ENCODE results near the gene PCDHA4. TPM values are rescaled to one million over a fixed set of nuclear protein-coding genes. Genes with fewer than 3 reads are reported as not detected.

PCDHA4 gene
- 15.0 TPM for total RNA-seq

GRCh38 chr5:140806834-140807775, at the start of gene PCDHA4:
PCDHA4 (plus strand) TSS chr5:140807068.

GRCh38 chr5:140785905-140786686, 20.8 kb upstream of the PCDHA4 start, which contains the start of gene PCDHA1:
PCDHA1 (plus strand) TSS chr5:140786140.

GRCh38 chr5:140794595-140795258, 12.1 kb upstream of the PCDHA4 start, which contains the start of gene PCDHA2:
PCDHA2 (plus strand) TSS chr5:140794852.

DNA sequence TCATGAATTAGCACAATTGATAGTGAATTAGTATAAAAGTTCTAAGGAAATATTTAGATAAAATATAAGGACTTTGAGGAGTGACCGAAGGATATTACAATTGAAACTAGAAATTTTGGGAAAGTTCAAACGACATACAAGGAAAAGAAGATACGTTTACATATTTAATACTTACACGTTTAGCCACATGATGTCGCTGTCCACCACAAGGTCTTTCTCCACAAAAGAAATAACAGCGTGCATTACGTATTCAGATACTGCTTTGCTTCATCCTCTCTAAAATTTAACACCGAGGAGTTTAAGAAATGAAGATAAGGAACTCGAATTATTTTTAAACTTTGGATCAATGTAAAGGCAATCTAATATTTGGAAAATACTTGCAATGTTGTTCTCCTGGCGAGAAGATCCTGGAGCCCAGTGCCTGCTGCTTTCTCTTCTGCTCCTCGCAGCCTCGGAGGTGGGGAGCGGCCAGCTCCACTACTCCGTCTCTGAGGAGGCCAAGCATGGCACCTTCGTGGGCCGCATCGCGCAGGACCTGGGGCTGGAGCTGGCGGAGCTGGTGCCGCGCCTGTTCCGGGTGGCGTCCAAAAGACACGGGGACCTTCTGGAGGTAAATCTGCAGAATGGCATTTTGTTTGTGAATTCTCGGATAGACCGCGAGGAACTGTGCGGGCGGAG, 5.9 kb upstream of the PCDHA4 start, which contains the start of gene PCDHA3:
TSS of gene PCDHA3 (plus strand) at position 242 of the 678 bp plus-strand sequence.

DNA sequence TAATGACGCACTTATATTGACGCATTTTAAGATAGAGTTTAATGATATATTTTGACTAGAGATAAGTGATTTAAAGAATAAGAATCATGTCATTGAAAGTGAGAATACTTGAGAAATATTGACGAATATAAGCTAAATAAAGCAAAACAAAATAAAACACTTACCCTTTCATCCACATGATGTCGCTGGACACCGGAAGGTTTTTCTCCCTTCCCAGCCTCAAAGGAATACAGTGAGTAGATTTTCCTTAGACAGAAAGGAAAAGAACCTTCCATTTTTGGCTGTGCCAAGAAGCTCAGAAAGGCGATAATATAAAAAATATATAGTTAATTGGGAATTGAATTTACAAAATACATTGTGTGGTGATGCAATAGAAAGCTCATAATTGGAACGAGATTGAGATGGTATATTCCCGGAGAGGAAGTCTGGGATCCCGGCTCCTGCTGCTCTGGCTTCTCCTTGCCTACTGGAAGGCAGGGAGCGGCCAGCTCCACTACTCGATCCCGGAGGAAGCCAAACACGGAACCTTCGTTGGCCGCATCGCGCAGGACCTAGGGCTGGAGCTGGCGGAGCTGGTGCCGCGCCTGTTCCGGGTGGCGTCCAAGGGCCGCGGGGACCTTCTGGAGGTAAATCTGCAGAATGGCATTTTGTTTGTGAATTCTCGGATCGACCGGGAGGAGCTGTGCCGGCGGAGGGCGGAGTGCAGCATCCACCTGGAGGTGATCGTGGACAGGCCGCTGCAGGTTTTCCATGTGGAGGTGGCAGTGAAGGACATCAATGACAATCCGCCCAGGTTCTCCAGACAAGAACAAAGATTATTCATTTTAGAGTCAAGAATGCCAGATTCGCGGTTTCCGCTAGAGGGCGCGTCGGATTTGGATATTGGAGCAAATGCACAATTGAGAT, 14.8 kb downstream of the PCDHA4 start, which contains the start of gene PCDHA5:
TSS of gene PCDHA5 (plus strand) at position 239 of the 906 bp plus-strand sequence.

DNA sequence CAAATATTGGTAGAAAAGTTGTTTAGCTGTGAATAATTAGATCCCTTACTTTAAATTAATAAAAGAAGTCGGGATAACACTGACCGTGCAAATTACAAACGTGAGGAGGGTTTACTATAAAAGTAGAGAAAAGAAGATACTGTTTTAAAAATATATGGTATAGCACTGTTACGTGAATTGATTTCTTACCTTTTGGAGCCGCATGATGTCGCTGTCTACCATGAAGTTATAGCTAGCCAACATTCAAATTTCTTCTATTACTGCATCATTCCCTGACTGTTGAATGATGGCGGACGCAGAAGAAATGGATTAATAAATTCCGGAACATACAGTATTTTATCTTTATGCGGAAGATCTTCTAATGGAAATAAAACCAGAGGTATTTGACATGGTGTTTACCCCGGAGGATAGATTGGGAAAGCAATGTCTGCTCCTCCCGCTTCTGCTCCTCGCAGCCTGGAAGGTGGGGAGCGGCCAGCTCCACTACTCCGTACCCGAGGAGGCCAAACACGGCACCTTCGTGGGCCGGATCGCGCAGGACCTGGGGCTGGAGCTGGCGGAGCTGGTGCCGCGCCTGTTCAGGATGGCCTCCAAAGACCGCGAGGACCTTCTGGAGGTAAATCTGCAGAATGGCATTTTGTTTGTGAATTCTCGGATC, 21.0 kb downstream of the PCDHA4 start, which contains the start of gene PCDHA6:
TSS of gene PCDHA6 (plus strand) at position 257 of the 658 bp plus-strand sequence. CDS start at position 389, 132 bp downstream.

DNA sequence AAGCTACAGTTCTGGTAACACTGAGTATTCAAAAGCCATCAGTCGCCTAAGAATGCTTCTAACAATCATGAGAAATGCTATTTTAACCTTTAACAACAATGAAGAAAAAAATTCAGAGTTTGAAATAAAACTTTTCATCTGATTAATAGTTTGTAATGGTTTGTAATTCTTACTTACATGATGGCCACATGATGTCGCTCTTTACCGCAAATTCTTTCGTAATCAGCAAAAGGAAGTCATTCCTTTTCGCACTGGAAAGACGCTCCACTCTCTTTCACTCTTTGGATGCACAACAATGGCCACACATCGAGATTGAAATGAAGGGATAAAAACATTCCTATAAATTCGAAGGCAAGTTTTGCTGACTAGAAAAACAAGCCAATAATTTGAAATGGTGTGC, 27.1 kb downstream of the PCDHA4 start, which contains the start of gene PCDHA7:
TSS of gene PCDHA7 (plus strand) at position 277 of the 400 bp plus-strand sequence. CDS start at position 392, 115 bp downstream.

DNA sequence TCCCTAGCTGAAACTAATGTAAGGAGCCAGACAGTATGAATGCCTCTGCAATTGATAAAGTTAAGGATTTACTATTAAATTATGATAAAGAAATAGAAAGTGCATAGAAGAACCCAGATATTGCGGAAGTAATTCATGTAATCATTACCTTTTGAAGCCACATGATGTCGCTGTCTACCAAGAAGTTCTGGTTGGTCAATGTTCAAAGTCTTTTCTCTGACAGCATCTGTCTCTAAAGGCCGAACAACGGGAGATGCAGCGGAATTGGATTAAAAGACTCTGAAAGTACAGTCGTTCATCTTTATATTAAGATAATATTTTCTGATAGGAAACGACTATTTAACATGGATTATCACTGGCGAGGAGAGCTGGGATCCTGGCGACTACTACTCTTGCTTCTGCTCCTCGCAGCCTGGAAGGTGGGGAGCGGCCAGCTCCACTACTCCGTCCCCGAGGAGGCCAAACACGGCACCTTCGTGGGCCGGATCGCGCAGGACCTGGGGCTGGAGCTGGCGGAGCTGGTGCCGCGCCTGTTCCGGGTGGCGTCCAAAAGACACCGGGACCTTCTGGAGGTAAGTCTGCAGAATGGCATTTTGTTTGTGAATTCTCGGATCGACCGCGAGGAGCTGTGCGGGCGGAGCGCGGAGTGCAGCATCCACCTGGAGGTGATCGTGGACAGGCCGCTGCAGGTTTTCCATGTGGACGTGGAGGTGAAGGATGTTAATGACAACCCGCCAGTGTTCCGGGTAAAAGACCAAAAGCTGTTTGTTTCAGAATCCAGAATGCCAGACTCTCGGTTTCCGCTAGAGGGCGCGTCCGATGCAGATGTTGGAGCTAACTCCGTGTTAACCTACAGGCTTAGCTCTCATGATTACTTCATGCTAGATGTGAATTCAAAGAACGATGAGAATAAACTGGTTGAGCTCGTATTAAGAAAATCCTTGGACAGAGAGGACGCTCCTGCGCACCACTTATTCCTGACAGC, 34.4 kb downstream of the PCDHA4 start, which contains the start of gene PCDHA8:
TSS of gene PCDHA8 (plus strand) at position 210 of the 985 bp plus-strand sequence. CDS start at position 345, 135 bp downstream.

DNA sequence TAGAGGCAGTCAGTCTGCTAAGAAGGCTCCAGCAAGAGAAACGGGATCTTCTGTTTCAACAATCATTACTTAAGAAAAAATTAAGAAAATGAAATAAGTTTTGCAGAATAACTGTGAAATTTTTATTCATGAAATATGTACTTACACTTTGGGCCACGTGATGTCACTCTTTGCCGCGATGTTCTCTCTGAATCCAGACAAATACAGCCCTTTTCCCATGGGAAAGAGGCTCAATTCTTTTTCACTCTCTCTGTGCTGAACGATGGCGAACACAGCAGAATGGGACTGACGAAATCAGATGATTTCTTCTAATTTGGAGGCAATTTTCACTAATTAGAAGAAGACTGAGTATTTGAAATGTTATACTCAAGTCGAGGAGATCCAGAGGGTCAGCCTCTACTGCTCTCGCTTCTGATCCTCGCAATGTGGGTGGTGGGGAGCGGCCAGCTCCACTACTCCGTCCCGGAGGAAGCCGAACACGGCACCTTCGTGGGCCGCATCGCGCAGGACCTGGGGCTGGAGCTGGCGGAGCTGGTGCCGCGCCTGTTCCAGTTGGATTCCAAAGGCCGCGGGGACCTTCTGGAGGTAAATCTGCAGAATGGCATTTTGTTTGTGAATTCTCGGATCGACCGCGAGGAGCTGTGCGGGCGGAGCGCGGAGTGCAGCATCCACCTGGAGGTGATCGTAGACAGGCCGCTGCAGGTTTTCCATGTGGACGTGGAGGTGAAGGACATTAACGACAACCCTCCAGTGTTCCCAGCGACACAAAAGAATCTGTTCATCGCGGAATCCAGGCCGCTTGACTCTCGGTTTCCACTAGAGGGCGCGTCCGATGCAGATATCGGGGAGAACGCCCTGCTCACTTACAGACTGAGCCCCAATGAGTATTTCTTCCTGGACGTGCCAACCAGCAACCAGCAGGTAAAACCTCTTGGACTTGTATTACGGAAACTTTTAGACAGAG, 41.6 kb downstream of the PCDHA4 start, which contains the start of gene PCDHA9:
TSS of gene PCDHA9 (plus strand) at position 244 of the 964 bp plus-strand sequence. CDS start at position 358, 114 bp downstream.

GRCh38 chr5:140855772-140856674, 49.2 kb downstream of the PCDHA4 start, which contains the start of gene PCDHA10:
PCDHA10 (plus strand) TSS chr5:140855897; CDS start chr5:140856049, 152 bp downstream.

Other genes with a start within 250 kb of the PCDHA4 start
- gene SRA1, start 249.6 kb upstream of the PCDHA4 start, total RNA-seq, result 23.8 TPM
- gene APBB3, start 242.5 kb upstream of the PCDHA4 start, total RNA-seq, result 29.8 TPM
- gene SLC35A4, start 242.2 kb upstream of the PCDHA4 start, total RNA-seq, result 9.7 TPM
- 12.9 TPM for gene CD14, start 173.9 kb upstream of the PCDHA4 start, total RNA-seq
- gene TMCO6, start 167.6 kb upstream of the PCDHA4 start, total RNA-seq, result 4.6 TPM
- 37.1 TPM for gene NDUFA2, start 159.4 kb upstream of the PCDHA4 start, total RNA-seq
- 78.4 TPM for gene IK, start 159.2 kb upstream of the PCDHA4 start, total RNA-seq
- 13.4 TPM for gene WDR55, start 142.2 kb upstream of the PCDHA4 start, total RNA-seq
- 0.69 TPM for gene DND1, start 133.5 kb upstream of the PCDHA4 start, total RNA-seq
- gene HARS1, start 115.7 kb upstream of the PCDHA4 start, total RNA-seq, result 68.0 TPM
- 28.1 TPM for gene HARS2, start 115.6 kb upstream of the PCDHA4 start, total RNA-seq
- gene ZMAT2, start 106.6 kb upstream of the PCDHA4 start, total RNA-seq, result 42.9 TPM
- 13.8 TPM for gene PCDHA1, start 20.9 kb upstream of the PCDHA4 start, total RNA-seq
- gene PCDHA2, start 12.2 kb upstream of the PCDHA4 start, total RNA-seq, result 10.4 TPM
- gene PCDHA3, start 6.0 kb upstream of the PCDHA4 start, total RNA-seq, result 20.1 TPM
- 9.9 TPM for gene PCDHA5, start 14.5 kb downstream of the PCDHA4 start, total RNA-seq
- 26.3 TPM for gene PCDHA6, start 20.9 kb downstream of the PCDHA4 start, total RNA-seq
- gene PCDHA7, start 27.2 kb downstream of the PCDHA4 start, total RNA-seq, result 15.2 TPM
- gene PCDHA8, start 34.1 kb downstream of the PCDHA4 start, total RNA-seq, result 9.5 TPM
- 11.3 TPM for gene PCDHA9, start 41.3 kb downstream of the PCDHA4 start, total RNA-seq
- 11.5 TPM for gene PCDHA10, start 48.8 kb downstream of the PCDHA4 start, total RNA-seq
- gene PCDHA11, start 61.9 kb downstream of the PCDHA4 start, total RNA-seq, result 22.8 TPM
- gene PCDHA12, start 68.2 kb downstream of the PCDHA4 start, total RNA-seq, result 7.4 TPM
- 9.9 TPM for gene PCDHA13, start 75.1 kb downstream of the PCDHA4 start, total RNA-seq
- gene PCDHAC1, start 119.2 kb downstream of the PCDHA4 start, total RNA-seq, result 42.7 TPM
- 47.1 TPM for gene PCDHAC2, start 159.4 kb downstream of the PCDHA4 start, total RNA-seq
- 0.46 TPM for gene PCDHB1, start 244.3 kb downstream of the PCDHA4 start, total RNA-seq

All from diencephalon (tissue), 1 donor.